ENCODE results near the gene STK11. TPM values are rescaled to one million over a fixed set of nuclear protein-coding genes. Genes with fewer than 3 reads are reported as not detected.

The STK11 gene
- total RNA-seq (2014; rRNA removed; shearing (Covaris generic)) = 44.2 and 47.8 TPM in 2 replicates
- 48.7 and 50.4 TPM in 2 replicates for polyA plus RNA-seq (2015; cell fraction: cytosol; rRNA removed)
- polyA plus RNA-seq (2015; cell fraction: nucleus; rRNA removed) = 149 and 177 TPM in 2 replicates

GRCh38 chr19:1205114-1206099 is at the start of gene STK11:
TSS of gene STK11 (plus strand) at chr19:1205778. CDS start at chr19:1206914, 1,136 bp downstream.
- in situ Hi-C loops (cut with HindIII; ENCODE audit: low pct_unique_long_range_greater_than_20kb, low sequenced_read_pairs) = no loop called here
- DNase-seq (ENCODE audit: low read depth, low spot score) = peak; percentile 95

- DNase-seq (ENCODE audit: low read depth, low spot score) = no peak
- in situ Hi-C loops (cut with HindIII; ENCODE audit: low pct_unique_long_range_greater_than_20kb, low sequenced_read_pairs) = no loop called here
Measured at GRCh38 chr19:1156305-1156801, 49.2 kb upstream of the STK11 start.

GRCh38 chr19:1156830-1157615 is 48.6 kb upstream of the STK11 start:
- in situ Hi-C loops (cut with HindIII; ENCODE audit: low pct_unique_long_range_greater_than_20kb, low sequenced_read_pairs) = no loop called here
- no peak for DNase-seq (ENCODE audit: low read depth, low spot score)

- in situ Hi-C loops (cut with HindIII; ENCODE audit: low pct_unique_long_range_greater_than_20kb, low sequenced_read_pairs) = no loop called here
Measured at GRCh38 chr19:1157931-1158884, 47.4 kb upstream of the STK11 start.

GRCh38 chr19:1158885-1159448 is 46.6 kb upstream of the STK11 start:
- in situ Hi-C loops (cut with HindIII; ENCODE audit: low pct_unique_long_range_greater_than_20kb, low sequenced_read_pairs) = no loop called here

More at GRCh38 chr19:1157931-1158884, 47.4 kb upstream of the STK11 start:
- no peak for DNase-seq (ENCODE audit: low read depth, low spot score)

GRCh38 chr19:1159864-1160595 is 45.5 kb upstream of the STK11 start:
- DNase-seq (ENCODE audit: low read depth, low spot score) = no peak
- in situ Hi-C loops (cut with HindIII; ENCODE audit: low pct_unique_long_range_greater_than_20kb, low sequenced_read_pairs) = no loop called here

More at GRCh38 chr19:1158885-1159448, 46.6 kb upstream of the STK11 start:
- no peak for DNase-seq (ENCODE audit: low read depth, low spot score)

GRCh38 chr19:1161716-1162115 is 43.9 kb upstream of the STK11 start:
- peak; percentile 40 for DNase-seq (ENCODE audit: low read depth, low spot score)
- in situ Hi-C loops (cut with HindIII; ENCODE audit: low pct_unique_long_range_greater_than_20kb, low sequenced_read_pairs) = no loop called here

- no peak for DNase-seq (ENCODE audit: low read depth, low spot score)
- in situ Hi-C loops (cut with HindIII; ENCODE audit: low pct_unique_long_range_greater_than_20kb, low sequenced_read_pairs) = no loop called here
Measured at GRCh38 chr19:1162404-1163282, 42.9 kb upstream of the STK11 start.

GRCh38 chr19:1163283-1163933 is 42.2 kb upstream of the STK11 start:
- in situ Hi-C loops (cut with HindIII; ENCODE audit: low pct_unique_long_range_greater_than_20kb, low sequenced_read_pairs) = no loop called here
- DNase-seq (ENCODE audit: low read depth, low spot score) = no peak

GRCh38 chr19:1163934-1164683 is 41.5 kb upstream of the STK11 start:
- no peak for DNase-seq (ENCODE audit: low read depth, low spot score)
- in situ Hi-C loops (cut with HindIII; ENCODE audit: low pct_unique_long_range_greater_than_20kb, low sequenced_read_pairs) = no loop called here

- in situ Hi-C loops (cut with HindIII; ENCODE audit: low pct_unique_long_range_greater_than_20kb, low sequenced_read_pairs) = no loop called here
- no peak for DNase-seq (ENCODE audit: low read depth, low spot score)
Measured at GRCh38 chr19:1164684-1165531, 40.7 kb upstream of the STK11 start.

GRCh38 chr19:1166872-1167573 is 38.6 kb upstream of the STK11 start:
- in situ Hi-C loops (cut with HindIII; ENCODE audit: low pct_unique_long_range_greater_than_20kb, low sequenced_read_pairs) = no loop called here
- DNase-seq (ENCODE audit: low read depth, low spot score) = no peak
